Activated B cell treated with CpG ODN at 0.5 μM for 24 hours (primary cell): Measurements from ENCODE around the gene PANX2. TPM values are rescaled to one million over a fixed set of nuclear protein-coding genes. Genes with fewer than 3 reads are reported as not detected.

Experiments
- ATAC-seq: fragments of 200-7000 bp; cut with Tn5 transposase; one replicate; pipeline ENCODE4 v1.10.0; 2021; ENCODE audit warnings: low read depth, mild to moderate bottlenecking, moderate library complexity
- CTCF ChIA-PET: fragments of 350-600 bp; sonication (Branson Sonifier 250); formaldehyde crosslinking; loops from one replicate; lab custom pipeline; 2021; ENCODE audit warnings: antibody characterized with exemption; lab: Charles Lee
- POLR2A ChIA-PET: fragments of 350-600 bp; sonication (Branson Sonifier 250); formaldehyde crosslinking; loops from one replicate; lab custom pipeline; 2021; ENCODE audit warnings: antibody characterized with exemption; lab: Charles Lee
- DNase-seq: peaks from one replicate; pipeline ENCODE4 v3.0.0; 2022
- H3K27ac Mint-ChIP-seq: one replicate; pipeline ENCODE4 v1.8.0; 2020; ENCODE audit warnings: mixed read lengths
- H3K27me3 Mint-ChIP-seq: one replicate; pipeline ENCODE4 v1.8.0; 2021; ENCODE audit warnings: mixed read lengths
- H3K36me3 Mint-ChIP-seq: one replicate; pipeline ENCODE4 v1.8.0; 2021; ENCODE audit warnings: low read depth, mixed read lengths
- H3K4me1 Mint-ChIP-seq: one replicate; pipeline ENCODE4 v1.8.0; 2021; ENCODE audit warnings: mixed read lengths
- H3K4me3 Mint-ChIP-seq: one replicate; pipeline ENCODE4 v1.8.0; 2020; ENCODE audit warnings: mild to moderate bottlenecking, mixed read lengths
- H3K9me3 Mint-ChIP-seq: one replicate; pipeline ENCODE4 v1.8.0; 2020; ENCODE audit warnings: mixed read lengths
- intact Hi-C: fragments of 100-400 bp; cut with micrococcal nuclease; formaldehyde crosslinking; loops from one replicate; pipeline ENCODE4 v1.15.1; 2024
- total RNA-seq: library from RNA; stranded (reverse); gene quantifications from 2 replicates; pipeline ENCODE4 v1.2.3, GENCODE V29; 2022
- TF ChIP-seq, protein P1 (sequence below): fragments of 200-600 bp; IDR thresholded peaks from one replicate; pipeline ENCODE4 v1.8.0; 2022; ENCODE audit warnings: antibody characterized with exemption, mild to moderate bottlenecking

Gene PANX2
- total RNA-seq, 1 donor from 2014 or later = 0.27 TPM

DNA sequence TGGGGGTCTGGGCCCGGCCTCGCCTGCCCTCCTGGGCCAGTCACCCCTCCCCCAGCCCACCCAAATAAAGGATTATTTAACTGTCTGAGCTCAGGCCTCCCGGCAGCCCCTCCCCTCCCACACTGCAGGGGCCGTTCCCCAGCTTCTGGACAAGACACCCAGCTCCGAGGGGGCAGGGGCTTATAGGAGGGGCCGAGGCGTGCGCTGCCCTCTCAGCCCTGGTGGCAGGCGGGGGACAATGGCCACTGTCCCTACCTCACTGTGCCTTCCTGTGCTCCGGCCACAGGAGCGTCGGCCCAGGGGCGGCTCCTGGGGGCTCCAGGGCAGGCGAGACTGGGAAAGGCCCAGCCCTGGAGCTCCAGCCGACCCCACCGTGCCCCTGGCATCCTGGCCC, 28.1 kb downstream of the PANX2 start:
- TF ChIP-seq, protein P1, sequence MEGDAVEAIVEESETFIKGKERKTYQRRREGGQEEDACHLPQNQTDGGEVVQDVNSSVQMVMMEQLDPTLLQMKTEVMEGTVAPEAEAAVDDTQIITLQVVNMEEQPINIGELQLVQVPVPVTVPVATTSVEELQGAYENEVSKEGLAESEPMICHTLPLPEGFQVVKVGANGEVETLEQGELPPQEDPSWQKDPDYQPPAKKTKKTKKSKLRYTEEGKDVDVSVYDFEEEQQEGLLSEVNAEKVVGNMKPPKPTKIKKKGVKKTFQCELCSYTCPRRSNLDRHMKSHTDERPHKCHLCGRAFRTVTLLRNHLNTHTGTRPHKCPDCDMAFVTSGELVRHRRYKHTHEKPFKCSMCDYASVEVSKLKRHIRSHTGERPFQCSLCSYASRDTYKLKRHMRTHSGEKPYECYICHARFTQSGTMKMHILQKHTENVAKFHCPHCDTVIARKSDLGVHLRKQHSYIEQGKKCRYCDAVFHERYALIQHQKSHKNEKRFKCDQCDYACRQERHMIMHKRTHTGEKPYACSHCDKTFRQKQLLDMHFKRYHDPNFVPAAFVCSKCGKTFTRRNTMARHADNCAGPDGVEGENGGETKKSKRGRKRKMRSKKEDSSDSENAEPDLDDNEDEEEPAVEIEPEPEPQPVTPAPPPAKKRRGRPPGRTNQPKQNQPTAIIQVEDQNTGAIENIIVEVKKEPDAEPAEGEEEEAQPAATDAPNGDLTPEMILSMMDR = no peak
- H3K27me3 Mint-ChIP-seq = no peaks in the 10 kb centered on the region
- H3K27ac Mint-ChIP-seq = no peak overlapping the region
- CTCF ChIA-PET = no interaction called here
- no peak for ATAC-seq
- peaks cover 28% of the 10 kb centered on the region for H3K36me3 Mint-ChIP-seq
- peaks cover 37% of the 10 kb centered on the region for H3K4me1 Mint-ChIP-seq
- DNase-seq = no peak
- H3K4me3 Mint-ChIP-seq = no peak overlapping the region
- POLR2A ChIA-PET = interaction anchor here (0.6 to 1.9 kb wide), 3 partner anchors 11 to 273 kb away, joined by 3 to 6 read pairs (median 5); no protein-coding TSS in a partner anchor
- intact Hi-C loops = no loop called here
- no peaks in the 10 kb centered on the region for H3K9me3 Mint-ChIP-seq

DNA sequence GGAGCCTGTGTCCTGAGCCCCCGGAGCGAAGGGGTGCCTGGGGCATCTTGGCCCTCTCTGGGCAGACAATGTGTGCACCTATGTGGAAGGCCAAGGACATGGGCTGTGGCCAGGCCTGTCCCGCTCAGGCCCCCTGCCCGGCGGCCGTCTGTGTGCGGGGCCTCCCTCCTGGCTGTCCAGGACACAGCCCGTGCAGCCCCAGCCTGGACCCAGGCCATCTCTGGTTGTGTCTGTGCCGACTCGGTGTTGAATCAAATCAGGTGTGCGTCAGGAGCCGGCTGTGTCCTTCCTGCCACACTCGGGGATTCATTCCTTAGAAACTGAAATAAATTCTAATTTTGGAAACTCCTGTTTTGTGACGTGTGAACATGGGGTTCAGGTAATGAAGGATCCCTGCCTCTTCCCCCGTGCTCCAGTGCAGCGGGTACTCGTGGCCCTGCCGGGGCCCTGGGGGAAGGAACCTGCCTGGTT, 28.8 kb downstream of the PANX2 start:
- intact Hi-C loops = no loop called here
- Mint-ChIP-seq H3K4me3 (peak overlapping the region; percentile 75), H3K27me3 (no peaks in the 10 kb centered on the region), H3K27ac (peak overlapping the region; percentile 18), H3K36me3 (peaks cover 34% of the 10 kb centered on the region), H3K9me3 (no peaks in the 10 kb centered on the region), H3K4me1 (peaks cover 33% of the 10 kb centered on the region)
- no peak for ATAC-seq
- POLR2A ChIA-PET = interaction anchor here (1.9 to 4.9 kb wide), 2 partner anchors 8 to 274 kb away, joined by 5 to 72 read pairs; no protein-coding TSS in a partner anchor
- TF ChIP-seq, protein P1 = no peak
- CTCF ChIA-PET = no interaction called here
- no peak for DNase-seq

DNA sequence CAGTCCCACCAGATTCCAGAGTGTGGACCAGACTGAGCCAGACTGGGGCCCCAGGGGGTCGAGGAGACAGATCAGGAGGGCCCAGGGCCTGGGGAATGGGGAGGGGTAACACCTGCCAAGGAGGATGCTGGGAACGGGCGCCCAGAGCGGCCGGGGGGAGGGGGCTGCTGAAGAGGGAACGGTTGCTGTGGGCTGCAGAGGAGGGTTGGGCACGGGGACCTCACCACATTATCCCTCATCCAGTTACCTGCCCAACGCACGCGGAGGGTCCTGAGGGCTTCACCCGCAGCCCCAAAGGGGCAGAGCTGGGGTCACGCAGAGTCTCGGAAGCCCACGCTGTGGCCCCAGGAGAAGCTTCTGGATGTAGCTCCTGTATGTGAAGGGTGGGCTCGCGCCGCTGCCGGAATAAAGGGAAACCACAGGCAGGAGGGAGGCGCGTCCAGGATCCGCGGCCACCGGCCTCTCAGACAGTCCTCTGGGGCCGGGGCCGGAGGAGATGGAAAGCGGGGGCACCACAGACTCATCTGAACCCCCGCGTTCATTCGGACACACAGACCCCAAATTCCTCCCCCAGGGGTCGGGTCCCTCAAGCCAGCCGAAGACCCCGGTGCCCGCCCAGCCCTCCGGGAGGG, 29.4 kb downstream of the PANX2 start:
- ChIA-PET POLR2A (interaction anchor here (0.8 to 4.9 kb wide), 4 partner anchors 8 to 308 kb away, joined by 3 to 72 read pairs (median 5); partner anchors contain the start of genes LMF2 and NCAPH2), CTCF (no interaction called here)
- H3K27ac Mint-ChIP-seq = peak overlapping the region; percentile 18
- no peaks in the 10 kb centered on the region for H3K27me3 Mint-ChIP-seq
- TF ChIP-seq, protein P1 = no peak
- peak overlapping the region; percentile 75 for H3K4me3 Mint-ChIP-seq
- H3K9me3 Mint-ChIP-seq = no peaks in the 10 kb centered on the region
- no peak for ATAC-seq
- H3K36me3 Mint-ChIP-seq = peaks cover 35% of the 10 kb centered on the region
- DNase-seq = no peak
- intact Hi-C loops = loop anchor here (1.0 to 10.0 kb wide), 5 partner anchors 9 to 345 kb away; partner anchors contain the start of genes IL17REL, TRABD and ZBED4
- H3K4me1 Mint-ChIP-seq = peaks cover 31% of the 10 kb centered on the region

DNA sequence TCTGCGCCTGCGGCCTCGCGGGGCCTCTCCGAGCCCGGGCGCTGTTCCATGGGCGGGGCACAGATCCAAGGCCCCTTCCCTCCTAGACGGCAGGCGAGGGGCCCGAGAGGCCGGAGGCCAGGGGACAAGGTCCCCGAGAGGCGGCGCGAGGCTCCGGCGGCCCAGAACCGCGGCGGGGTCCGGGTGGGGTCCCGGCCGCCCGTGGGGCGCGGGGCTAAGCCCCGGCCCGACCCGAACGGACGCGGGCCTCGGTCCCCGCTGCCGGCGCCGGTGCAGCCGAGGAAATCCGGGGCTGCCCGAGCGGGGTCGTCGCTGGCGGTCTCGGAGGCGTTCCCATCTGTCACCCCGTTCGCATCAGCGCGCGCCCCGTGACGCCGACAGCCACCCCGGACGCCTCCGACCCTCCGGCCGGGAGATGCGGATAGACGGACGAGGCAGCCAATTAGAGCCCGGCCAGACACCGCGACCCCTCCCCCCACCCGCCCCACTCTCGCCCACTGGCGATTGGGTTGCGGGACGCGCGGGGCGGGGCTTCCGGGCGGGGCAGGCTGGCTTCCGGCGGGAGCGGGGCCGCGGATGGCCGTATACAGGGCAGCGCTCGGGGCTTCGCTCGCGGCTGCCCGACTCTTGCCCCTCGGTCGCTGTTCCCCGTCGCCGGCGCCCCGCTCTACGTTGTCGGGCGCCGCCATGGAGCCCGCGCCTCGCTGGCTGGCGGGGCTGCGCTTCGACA, 30.1 kb downstream of the PANX2 start, which contains the start of gene SELENOO:
Gene SELENOO, plus strand, starts transcription at position 551 of the 730 bp plus-strand sequence. Its CDS starts 26 bp downstream, at position 577.
- intact Hi-C loops = loop anchor here (1.0 to 10.0 kb wide), 5 partner anchors 9 to 346 kb away; partner anchors contain the start of genes IL17REL, TRABD and ZBED4
- Mint-ChIP-seq H3K9me3 (no peaks in the 10 kb centered on the region), H3K27ac (peak within 1 kb of the TSS; percentile 35), H3K27me3 (no peaks in the 10 kb centered on the region), H3K36me3 (peaks cover 33% of the 10 kb centered on the region), H3K4me1 (peaks cover 26% of the 10 kb centered on the region), H3K4me3 (peak within 1 kb of the TSS; percentile 85)
- DNase-seq (peak; percentile 88), ATAC-seq (peak; percentile 93)
- ChIA-PET POLR2A (interaction anchor here (0.8 to 4.9 kb wide), 5 partner anchors 9 to 307 kb away, joined by 3 to 72 read pairs (median 5); partner anchors contain the start of genes LMF2 and NCAPH2), CTCF (no interaction called here)
- TF ChIP-seq, protein P1 = no peak
